ENCODE data around the gene NEK11. TPM values are rescaled to one million over a fixed set of nuclear protein-coding genes. Genes with fewer than 3 reads are reported as not detected.

NEK11 gene

Small RNA genes within 50 kb of the gene (small RNA-seq; reads per million reads assigned to genes)
- gene RNU6-726P (ENCODE audit: insufficient read depth) = not detected

Measured in mesendoderm (in vitro differentiated cells).